Measurements from ENCODE around the gene RETN.
"Not testable (repeated sequence)": the region's sequence is repeated elsewhere in the genome, so short reads cannot be mapped to it uniquely, and the experiment has no call there.

RETN gene

DNA sequence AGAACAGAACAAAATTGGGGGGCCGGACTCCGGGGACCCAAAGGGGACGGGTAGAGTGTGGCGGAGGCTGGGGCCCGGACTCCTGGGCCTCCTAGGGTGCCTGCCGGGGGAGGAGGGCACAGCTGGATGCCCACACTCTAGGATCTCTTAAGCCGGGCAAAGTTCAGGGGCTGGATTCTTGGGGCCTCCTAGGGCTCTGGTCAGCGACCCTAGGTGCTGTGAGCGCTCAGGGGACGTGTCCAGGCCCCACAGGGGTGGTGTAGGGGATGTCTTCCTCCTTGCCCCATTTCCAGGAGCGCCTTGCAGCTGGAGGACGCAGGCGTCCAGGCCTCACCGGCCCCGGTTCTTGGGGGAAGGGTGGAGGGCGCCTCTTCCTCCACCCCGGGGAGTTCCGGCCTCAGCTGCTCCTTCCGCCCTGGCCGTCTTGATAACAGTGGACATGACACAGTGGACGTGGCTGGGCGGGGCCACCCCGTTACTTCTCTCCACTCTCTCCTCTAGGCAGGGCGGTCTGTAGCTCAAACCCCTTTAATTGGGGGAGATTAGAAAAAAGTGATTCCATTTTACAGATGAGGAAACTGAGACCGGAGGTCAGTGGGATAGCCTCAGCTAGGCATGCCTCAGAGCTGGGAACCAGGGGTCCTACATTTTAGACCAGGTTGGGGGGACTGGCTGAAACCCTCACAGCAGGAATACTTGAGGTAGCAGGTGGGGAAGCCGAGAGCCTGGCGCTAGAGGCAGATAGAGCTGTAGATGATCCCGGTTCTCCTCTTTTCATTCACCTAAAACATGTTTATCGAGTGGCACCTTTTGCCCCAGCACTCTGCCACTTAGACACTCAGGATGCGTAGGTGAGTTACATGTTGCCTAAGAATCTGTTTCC is 31.2 kb upstream of the RETN start:
- ATAC-seq: peak; percentile 15 to 18

DNA sequence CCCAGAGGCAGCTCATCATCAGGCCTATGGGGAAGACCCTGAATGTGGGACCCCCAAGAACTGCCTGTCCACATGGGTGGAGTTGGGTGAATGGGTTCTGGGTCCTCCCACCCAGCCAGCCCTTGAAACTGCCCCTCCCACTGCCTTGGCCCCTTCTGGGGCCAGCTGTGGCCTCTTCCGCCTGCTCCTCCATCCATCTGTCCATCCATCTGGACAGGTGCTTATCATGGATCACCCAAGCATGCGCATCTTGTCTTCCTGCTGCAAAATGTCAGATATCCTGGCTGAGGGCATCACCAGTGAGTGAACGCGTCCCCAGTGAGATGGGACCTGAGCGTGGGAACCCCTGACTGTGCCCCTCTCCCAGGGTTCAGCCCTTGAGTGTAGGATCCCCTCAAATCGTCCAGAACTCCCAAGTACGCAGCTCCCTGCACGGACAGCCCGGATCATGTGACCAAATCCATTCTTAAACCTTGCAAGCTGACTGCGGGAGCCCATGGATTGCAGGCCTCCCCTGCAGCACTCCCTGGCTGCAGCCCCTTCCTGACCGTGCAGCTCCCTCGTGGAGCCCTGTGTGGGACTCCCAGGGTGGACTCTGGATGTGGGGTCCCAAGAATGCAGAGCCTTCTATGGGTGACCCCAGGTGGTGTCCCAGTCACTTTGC is 29.9 kb upstream of the RETN start:
- ATAC-seq: no peak

DNA sequence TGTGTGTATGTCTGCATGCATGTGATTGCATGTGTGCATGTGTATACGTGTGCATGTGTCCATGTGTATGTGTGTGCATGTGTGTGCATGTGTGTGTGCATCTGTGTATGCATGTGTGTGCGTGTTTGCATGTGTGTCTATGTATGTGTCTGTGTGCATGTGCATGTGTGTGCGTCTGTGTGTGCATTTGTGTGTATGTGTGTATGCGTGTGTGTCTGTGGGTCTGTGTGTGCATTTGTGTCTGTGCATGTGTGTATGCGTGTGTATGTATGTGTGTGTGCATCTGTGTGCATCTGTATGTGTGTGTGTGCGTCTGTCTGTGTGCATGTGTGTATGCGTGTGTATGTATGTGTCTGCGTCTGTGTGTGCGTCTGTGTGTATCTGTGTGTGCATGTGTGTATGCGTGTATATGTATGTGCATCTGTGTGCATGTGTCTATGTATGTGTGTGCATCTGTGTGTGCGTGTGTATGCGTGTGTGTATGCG is 28.9 kb upstream of the RETN start:
- no peak for ATAC-seq

DNA sequence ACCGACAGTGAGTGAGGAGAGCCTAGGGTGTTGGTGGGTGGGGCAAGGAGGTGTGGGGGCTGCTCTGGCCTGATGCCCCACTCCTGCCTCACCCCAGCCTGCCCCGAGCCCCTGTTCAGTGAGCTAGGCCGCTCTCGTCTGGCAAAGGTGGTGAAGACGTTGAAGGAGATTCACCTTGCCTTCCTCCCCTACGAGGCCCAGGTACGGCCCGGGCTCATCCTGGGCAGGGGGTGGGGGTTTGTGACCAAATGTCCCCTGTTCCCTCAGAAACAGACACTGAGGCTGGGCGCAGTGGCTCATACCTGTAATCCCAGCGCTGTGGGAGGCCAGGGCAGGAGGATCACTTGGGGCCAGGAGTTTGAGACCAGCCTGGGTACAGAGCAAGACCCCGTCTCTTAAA is 28.0 kb upstream of the RETN start:
- ATAC-seq: no peak

DNA sequence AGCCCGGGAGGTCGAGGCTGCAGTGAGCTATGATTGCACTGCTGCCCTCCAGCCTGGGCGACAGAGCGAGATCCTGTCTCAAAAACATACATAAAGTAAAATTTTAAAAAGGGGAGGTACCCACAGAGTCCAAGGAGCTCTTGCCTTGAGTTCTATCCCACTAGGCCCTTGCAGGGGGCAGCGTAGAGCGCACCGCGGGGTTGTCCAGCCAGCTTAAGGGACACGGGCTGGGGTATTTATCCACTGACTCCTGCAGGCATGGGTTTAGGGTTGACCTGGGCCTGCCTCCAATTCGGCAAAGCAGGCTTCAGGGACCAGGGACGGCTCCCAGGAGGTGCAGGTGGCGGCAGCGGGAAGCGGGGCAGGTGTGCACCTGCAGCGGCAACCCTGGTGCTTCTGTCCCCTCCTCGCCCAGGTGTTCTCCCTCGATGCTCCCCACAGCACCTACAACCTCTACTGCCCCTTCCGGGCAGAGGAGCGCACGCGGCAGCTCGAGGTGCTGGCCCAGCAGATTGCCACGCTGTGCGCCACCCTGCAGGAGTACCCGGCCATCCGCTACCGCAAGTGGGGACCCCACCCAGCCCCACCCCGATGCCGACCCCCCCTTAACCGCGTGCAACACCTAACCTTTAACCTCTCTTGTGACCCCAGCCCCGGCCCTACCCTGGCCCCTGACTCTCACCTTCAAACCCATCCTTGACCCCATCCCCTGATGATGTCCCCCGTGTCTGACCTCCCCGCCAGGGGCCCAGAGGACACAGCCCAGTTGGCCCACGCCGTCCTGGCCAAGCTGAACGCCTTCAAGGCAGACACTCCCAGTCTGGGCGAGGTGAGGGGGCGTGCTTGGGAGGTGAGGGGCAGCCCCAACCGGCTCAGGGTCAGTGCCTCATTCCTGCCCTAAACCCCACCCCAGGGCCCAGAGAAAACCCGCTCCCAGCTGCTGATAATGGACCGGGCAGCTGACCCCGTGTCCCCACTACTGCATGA is 27.3 kb upstream of the RETN start:
- no peak for ATAC-seq

DNA sequence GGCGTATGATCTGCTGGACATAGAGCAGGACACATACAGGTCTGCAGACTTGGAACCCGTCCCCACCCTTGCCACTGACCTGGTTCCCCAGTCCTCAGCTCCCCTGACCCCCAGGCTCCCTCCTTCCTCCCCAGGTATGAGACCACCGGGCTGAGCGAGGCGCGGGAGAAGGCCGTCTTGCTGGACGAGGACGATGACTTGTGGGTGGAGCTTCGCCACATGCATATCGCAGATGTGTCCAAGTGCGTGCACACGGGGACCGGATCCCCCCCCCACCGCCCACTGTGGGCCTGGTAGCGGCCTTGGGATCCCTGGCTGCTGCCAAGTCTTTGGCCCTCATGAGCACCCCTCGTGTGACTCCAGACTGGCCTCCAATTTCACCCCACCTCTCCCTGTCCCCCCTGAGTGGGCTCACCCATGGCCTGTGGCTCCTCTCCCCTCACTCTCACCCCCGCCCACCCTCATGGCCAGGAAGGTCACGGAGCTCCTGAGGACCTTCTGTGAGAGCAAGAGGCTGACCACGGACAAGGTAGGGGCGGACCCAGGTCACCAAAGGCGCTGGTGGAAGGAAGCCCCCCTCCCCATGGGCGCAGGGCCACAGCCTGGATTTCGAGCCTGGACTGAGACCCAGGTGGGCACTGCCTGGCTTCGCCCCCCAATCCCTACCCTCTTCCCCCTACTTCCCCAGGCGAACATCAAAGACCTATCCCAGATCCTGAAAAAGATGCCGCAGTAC is 26.4 kb upstream of the RETN start:
- no peak for ATAC-seq

DNA sequence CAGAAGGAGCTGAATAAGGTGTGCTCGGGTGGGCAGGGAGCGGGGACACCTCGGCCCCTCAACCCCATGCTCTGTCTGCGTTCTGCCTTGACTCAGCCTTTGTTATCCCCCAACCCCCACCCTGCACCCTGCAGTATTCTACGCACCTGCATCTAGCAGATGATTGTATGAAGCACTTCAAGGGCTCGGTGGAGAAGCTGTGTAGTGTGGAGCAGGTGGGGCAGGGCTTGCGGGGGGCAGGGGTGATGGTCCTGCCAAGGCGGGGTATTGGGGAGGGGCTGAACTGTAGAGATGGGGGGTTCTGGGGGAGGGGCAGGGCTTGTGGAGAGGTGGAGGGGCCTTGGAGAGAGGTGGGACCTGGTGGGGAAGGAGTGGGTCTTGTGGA is 25.8 kb upstream of the RETN start:
- ATAC-seq: no peak

DNA sequence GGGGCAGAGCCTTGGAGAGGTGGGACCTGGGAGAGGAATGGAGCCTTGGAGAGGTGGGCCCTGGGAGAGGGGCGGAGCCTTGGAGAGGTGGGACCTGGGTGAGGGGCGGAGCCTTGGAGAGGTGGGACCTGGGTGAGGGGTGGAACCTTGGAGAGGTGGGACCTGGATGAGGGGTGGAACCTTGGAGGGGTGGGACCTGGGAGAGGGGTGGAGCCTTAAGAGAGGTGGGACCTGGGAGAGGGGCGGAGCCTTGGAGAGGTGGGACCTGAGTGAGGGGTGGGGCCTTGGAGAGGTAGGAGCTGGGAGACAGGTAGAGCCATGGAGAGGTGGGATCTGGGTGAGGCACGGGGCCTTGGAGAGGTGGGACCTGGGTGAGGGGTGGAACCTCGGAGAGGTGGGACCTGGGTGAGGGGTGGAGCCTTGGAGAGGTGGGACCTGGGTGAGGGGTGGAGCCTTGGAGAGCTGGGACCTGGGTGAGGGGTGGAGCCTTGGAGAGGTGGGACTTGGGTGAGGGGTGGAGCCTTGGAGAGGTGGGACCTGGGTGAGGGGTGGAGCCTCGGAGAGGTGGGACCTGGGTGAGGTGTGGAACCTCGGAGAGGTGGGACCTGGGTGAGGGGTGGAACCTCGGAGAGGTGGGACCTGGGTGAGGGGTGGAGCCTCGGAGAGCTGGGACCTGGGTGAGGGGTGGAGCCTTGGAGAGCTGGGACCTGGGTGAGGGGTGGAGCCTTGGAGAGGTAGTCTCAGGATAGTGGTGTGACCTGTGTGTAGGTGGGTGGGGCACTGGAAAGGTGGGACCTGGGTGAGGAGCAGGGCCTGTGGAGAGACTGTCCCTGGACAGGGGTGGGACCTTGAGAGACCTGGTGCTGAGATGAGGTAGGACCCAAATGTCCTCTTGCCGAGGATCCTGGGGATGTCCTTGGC is 25.0 kb upstream of the RETN start:
- not testable (repeated sequence) for ATAC-seq

DNA sequence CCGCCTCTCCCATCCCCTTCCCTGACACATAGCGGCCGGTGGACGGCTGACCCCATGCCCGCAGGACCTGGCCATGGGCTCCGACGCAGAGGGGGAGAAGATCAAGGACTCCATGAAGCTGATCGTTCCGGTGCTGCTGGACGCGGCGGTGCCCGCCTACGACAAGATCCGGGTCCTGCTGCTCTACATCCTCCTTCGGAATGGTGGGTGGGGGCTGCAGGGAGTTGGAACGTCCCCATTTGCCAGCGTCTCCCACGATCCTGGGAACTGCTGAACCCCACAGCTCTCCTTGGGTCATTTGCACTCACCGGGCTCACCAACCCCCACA is 24.3 kb upstream of the RETN start:
- no peak for ATAC-seq

DNA sequence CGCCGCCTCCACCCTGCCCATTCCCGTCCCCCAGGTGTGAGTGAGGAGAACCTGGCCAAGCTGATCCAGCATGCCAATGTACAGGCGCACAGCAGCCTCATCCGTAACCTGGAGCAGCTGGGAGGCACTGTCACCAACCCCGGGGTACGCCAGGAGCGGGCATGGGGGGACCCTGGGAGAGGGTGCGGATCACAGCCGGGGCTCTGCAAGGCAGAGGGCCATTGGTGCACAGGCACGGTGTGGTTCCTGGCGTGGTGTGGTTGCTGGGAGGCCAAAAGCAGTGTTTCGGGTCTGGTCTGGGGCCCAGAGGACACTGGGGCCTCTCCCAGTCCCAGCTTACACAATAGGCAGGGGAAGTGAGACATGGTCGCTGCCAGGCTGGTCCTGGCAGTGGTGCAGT is 23.7 kb upstream of the RETN start:
- no peak for ATAC-seq

DNA sequence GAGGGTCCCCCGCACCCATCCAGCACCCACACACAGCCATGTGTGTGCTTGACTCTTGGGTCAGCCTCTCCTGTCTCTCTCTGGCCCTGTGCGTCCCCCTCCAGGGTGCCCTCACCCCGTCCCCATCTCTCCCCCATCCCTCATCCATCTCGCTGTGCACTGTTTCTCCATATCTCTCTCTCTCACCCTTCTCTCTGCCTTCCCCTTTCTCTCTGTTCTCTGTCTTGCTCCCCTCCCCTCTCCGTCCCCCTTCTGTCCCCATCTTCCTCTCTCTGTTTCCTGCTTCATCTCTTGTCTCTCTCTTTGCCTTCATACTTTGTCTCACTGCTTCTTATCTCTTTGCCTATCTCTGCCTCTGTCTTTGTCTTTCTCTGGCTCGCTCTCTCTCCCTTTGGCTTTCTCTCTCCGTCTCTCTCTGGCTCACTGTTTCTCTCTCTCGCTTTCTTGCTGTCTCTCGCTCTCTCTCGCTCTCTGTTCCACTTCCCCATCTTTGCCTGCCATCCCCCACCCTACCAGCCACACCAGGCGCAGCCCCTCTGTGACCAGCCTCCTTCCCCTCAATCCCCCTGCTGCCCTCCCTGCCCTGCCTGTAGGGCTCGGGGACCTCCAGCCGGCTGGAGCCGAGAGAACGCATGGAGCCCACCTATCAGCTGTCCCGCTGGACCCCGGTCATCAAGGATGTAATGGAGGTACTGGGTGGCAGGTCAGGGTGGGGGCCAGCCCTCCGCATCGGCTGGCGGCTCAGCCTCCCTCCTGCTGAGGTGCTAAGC is 23.0 kb upstream of the RETN start:
- ATAC-seq: no peak

DNA sequence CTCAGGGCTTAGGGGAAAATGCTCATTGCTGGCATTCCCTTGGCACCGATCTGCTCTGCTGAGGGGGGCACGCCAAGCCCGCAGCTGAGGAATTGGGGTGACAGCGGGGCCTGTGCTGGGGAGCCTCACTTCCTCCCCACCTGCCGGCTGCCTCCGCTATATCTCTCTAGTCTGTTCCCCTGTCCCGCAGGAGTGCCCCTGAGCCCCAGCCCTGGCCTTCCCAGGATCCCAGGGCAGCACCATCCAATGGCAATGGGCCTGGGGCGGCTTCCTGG is 22.5 kb upstream of the RETN start:
- ATAC-seq: no peak

DNA sequence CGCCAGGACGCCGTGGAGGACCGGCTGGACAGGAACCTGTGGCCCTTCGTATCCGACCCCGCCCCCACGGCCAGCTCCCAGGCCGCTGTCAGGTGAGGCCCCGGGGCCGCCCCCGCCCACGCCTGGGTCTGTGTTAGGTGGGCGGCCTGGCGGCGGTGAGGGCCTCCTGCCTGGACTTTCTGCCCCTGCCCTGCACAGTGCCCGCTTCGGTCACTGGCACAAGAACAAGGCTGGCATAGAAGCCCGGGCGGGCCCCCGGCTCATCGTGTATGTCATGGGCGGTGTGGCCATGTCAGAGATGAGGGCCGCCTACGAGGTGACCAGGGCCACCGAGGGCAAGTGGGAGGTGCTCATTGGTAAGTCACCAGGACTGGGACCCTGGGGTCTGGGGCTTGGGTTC is 21.7 kb upstream of the RETN start:
- ATAC-seq: no peak

DNA sequence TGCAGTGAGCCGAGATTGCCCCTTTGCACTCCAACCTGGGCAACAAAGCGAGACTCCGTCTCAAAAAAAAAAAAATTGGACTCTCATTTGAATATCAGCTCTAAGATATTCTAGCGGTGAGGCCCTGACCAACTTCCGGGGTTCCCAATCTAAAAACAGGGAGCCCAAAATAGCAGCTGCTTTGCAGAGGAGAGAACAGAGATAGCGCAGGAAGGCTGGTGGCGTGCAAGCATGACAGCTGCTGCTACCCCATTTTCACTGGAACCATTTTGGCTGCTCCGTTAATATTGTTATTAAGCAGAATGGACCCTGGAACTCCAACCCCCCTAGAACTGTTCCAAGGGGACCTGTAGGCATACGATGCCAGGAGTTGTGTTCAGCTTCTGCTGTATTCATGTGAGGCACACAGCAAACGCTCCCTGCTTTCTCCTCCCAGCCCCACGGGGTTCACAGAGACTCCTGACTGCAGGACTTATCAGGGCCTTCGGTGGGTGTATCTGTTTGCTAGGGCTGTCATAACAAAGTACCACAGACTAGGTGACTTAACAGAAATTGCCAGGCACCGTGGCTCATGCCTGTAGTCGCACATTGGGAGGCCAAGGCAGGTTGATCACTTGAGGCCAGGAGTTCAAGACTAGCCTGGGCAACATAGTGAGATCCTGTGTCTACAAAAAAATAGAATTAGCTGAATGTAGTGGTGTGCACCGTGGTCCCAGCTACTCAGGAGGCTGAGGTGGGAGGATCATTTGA is 20.4 kb upstream of the RETN start:
- no peak for ATAC-seq

DNA sequence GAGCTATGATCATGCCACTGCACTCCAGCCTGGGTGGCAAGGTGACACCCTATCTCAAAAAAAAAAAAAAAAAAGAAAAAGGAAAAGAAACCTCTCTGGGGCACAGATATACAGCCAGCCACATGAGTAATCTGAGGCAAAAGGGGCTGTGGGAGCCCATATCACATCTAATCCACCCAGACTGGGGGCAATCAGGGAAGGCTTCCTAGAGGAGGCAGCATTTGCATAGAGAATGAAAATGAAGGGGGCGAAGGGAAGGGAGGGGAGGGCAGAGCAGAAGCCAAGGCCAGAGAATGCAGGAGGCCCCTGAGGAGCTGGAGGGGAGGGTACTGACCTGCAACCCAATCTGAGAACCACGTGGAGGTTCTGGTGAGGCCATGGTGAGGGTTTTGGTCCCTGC is 18.7 kb upstream of the RETN start:
- ATAC-seq: no peak

DNA sequence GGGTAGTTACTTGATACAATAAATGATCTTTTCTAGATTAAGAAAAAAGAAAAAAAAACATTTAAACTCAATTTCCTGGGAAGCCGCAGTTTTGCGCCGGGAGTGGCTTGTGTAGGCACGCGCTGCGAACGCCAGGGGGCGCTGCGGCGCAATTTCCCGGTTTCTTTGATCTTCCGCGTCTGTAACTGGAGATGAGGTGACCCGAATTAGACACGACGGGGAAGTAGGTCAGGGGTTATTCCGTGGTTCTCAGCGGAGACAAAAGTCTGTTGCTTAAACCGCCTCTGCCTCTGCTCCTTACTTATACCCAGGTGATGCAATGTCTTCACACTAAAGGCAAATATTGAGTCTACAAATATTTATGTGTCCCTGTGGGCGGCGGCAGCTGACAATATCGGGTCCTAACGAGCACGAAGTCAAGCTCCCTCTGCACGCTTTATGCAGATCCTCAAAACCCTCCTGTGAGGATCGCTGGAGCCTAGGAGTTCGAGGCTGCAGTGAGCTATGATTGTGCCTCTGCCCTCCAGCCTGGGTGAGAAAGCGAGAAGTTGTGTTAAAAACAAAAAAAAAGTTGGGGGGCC is 16.7 kb upstream of the RETN start:
- peak; percentile 78 to 80 for ATAC-seq

DNA sequence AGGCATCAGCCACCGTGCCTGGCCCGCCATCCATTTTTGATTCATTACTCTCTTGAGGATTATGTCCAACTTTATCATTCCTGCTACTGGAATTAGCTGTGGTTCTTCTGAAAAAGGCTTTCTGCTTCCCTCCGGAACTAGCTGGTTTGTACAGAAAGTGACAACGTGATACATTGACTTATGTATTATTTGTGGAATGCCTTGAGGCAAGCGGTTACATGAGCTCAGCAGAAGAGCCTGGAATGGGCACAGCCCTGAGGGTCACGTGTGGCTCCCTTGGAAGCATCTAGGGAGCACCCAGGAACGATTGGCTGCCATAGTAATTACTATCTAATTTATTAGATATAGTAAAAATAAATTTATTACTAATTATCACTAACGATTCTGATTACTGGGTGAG is 14.4 kb upstream of the RETN start:
- ATAC-seq: no peak

DNA sequence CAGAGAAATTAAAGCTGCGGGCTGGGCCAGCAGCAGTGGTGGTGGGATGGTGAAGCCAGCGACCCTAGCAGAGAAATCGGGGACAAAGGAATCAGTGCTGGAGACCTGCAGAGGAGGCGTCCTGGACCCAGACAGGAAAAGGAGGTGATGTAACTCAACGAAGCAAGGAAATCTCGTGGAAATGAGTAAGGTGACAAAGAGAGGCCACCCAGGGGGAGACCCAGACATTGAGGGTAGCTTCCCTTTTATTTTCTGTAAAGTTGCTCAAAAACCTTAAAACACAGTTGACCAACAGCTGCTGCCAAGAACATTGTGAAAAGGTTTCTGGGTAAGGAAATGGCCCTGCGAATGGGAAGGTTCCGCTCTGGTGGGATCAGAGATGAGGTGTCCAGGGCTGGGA is 13.3 kb upstream of the RETN start:
- ATAC-seq: no peak

DNA sequence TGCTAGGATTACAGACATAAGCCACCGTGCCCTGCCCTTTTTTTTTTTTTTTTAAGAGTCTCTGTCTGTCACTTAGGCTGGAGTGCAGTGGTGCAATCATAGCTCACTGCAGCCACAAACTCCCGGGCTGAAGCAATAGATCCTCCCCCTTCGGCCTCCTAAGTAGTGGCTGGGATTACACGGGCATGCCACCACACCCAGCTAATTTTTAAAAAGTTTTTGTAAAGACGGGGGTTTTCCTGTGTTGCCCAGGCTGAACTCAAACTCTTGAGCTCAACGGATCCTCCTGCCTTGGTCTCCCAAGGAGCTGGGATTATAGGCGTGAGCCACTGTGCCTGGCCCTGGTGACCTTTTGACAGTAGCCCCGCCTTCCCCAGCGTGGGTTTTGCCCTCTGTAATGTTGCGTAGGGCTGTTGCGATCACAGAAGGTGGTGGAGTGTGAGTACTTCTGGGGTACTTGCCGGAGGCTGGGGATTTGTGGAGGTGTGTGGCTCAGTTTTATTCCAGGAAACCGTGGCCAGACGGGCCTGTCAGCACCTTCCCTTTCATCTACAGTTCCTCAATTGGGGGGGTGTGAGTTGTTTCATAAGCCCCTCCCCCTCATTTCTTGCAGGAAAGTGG is 11.6 kb upstream of the RETN start:
- ATAC-seq: peak; percentile 61

Measured in activated CD4-positive, CD25-positive, alpha-beta regulatory T cell treated with anti-CD3 and anti-CD28 coated beads, Interleukin-2, amount 50 U/mL, for 24 hours (primary cell).